Measurements from ENCODE around the gene IL21R.
"Not testable (repeated sequence)": the region's sequence is repeated elsewhere in the genome, so short reads cannot be mapped to it uniquely, and the experiment has no call there.

IL21R gene

GRCh38 chr16:27426423-27427408 is 24.7 kb downstream of the IL21R start:
- peak; percentile 94 for DNase-seq (ENCODE audit: low read depth)

- no peak for DNase-seq (ENCODE audit: low read depth)
Measured at GRCh38 chr16:27427538-27427937, 25.6 kb downstream of the IL21R start.

GRCh38 chr16:27428026-27428785 is 26.2 kb downstream of the IL21R start:
- no peak for DNase-seq (ENCODE audit: low read depth)

GRCh38 chr16:27429330-27429871 is 27.4 kb downstream of the IL21R start:
- DNase-seq (ENCODE audit: low read depth): no peak

GRCh38 chr16:27429981-27430441 is 28.0 kb downstream of the IL21R start:
- peak; percentile 16 for DNase-seq (ENCODE audit: low read depth)

- DNase-seq (ENCODE audit: low read depth): no peak
Measured at GRCh38 chr16:27430512-27430911, 28.5 kb downstream of the IL21R start.

GRCh38 chr16:27430923-27431484 is 29.0 kb downstream of the IL21R start:
- peak; percentile 26 for DNase-seq (ENCODE audit: low read depth)

GRCh38 chr16:27431773-27432532 is 30.0 kb downstream of the IL21R start:
- DNase-seq (ENCODE audit: low read depth): peak; percentile 19

GRCh38 chr16:27432558-27432957 is 30.6 kb downstream of the IL21R start:
- peak; percentile 69 for DNase-seq (ENCODE audit: low read depth)

- not testable (repeated sequence) for DNase-seq (ENCODE audit: low read depth)
Measured at GRCh38 chr16:27433191-27433590, 31.2 kb downstream of the IL21R start.

GRCh38 chr16:27433636-27434035 is 31.7 kb downstream of the IL21R start:
- DNase-seq (ENCODE audit: low read depth): no peak

- DNase-seq (ENCODE audit: low read depth): no peak
Measured at GRCh38 chr16:27434141-27435051, 32.4 kb downstream of the IL21R start.

GRCh38 chr16:27435146-27435545 is 33.2 kb downstream of the IL21R start:
- DNase-seq (ENCODE audit: low read depth): not testable (repeated sequence)

GRCh38 chr16:27436065-27436464 is 34.1 kb downstream of the IL21R start:
- DNase-seq (ENCODE audit: low read depth): no peak

- DNase-seq (ENCODE audit: low read depth): no peak
Measured at GRCh38 chr16:27436921-27437650, 35.1 kb downstream of the IL21R start.

- DNase-seq (ENCODE audit: low read depth): no peak
Measured at GRCh38 chr16:27437946-27438345, 36.0 kb downstream of the IL21R start.

- DNase-seq (ENCODE audit: low read depth): no peak
Measured at GRCh38 chr16:27439271-27440018, 37.5 kb downstream of the IL21R start.

- DNase-seq (ENCODE audit: low read depth): no peak
Measured at GRCh38 chr16:27441276-27441675, 39.3 kb downstream of the IL21R start.

- no peak for DNase-seq (ENCODE audit: low read depth)
Measured at GRCh38 chr16:27441998-27442397, 40.0 kb downstream of the IL21R start.
